GM18907 (cell line): ENCODE measurements around the gene IL34.

Experiments
- ATAC-seq: cut with Tn5 transposase; IDR thresholded peaks from one replicate; pipeline ENCODE4 v1.9.1; 2021; ENCODE audit warnings: mild to moderate bottlenecking, moderate library complexity; ENCODE audit not compliant: unreplicated experiment

Gene IL34

DNA sequence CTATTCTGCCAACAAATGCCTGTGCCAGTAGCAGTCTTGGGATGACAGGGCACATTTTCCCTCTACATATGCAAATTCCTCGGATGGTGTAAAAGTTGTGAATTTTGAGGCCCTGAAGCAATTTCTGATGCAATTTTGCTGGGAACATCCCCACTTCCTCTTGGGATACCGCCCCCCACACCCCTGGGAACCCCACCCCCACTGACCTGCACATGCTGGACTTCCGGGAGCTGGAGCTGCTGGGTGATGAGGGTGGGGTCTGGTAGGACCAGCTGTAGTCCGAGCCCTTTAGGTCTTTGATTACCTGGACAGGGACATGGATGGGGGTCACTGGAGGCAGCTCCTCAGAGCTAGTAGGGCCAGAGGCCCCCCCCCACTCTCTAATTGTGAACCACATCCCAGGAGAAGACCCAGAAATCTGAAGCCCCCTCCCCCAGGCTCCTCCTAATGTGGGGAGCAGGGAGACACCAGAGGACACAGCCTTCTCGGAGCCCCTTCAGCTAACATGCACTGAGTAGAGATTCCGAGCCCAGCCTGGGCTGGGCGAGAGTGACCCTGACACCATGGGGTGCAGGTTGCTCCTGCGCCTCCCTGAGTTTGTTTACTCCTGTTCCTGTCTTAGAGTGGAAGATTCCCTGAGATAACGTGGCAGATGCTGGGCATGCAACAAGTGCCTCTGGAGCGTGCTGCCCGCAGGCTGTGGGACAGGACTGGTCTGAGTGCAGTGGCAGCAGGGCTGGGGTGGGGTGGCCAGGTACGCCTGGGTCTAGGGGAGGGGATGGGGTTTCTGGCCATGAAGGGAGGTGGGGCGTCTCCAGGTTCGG, 30.5 kb downstream of the IL34 start:
- ATAC-seq = no peak

DNA sequence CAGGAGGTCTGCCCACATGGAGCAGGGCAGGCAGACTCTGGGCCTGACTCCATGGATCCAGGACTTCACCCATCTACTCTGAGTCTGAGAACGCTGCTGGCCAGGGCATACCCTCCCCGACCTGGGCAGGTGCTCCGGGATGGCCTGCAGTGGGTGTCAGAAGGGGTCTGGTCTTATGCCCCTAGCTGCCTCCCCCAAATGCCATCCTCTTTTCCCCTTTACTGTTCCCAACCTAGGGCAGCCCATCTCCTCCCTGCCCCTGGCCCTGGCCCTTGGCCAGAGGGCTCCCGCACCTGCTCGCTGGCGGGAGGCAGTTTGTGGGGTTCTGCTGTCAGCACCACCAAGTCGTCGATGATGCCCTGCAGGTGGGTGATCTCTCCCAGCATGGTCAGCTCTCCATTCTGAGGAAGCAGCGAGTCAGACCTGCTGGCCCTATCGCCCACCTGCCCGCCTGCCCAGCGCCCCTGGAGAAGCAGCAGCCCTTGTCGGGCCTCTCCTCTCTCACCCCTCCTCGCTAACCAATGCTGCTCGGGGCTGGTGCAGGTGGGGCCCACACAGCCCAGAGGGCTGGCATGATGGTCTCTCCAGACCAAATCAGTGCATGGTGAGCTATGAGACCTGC, 31.3 kb downstream of the IL34 start:
- no peak for ATAC-seq

DNA sequence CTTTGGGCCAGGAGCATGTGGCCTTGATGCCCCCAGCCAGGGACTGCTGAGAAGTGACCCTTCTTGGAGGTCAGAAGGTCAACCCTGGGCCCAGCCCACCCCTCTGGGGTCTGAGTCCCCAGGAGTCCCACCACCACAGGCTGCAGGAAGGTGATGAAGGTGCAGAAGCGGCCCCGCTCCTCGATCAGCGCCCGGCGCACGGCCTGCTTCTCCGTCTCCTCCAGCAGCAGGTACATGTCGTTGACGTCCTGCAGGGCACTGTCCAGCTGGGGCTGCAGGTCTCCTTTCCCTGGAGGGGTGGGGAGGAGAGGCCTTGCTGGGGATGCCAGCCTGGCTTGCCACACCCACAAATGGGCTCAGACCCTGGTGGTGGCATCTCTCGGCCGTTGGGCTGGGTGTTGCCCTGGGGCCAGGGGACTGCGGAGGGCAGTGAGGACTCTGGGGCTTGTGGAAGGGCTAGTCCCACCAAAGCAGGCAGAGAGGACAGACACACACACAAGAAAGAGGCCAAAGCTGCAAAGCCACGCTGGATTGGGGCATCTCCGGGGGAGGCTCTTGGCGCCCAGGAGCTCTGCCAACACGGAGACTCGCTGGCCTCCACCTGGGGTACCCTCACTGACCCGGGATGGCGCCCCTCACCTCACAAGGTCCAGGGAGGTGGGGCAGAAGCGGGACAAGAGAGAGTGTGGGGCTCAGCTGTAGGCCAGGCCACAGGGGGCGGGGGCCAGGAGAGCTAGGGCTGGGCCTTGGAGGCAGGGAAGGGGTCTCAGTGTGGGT, 31.9 kb downstream of the IL34 start:
- ATAC-seq = no peak

DNA sequence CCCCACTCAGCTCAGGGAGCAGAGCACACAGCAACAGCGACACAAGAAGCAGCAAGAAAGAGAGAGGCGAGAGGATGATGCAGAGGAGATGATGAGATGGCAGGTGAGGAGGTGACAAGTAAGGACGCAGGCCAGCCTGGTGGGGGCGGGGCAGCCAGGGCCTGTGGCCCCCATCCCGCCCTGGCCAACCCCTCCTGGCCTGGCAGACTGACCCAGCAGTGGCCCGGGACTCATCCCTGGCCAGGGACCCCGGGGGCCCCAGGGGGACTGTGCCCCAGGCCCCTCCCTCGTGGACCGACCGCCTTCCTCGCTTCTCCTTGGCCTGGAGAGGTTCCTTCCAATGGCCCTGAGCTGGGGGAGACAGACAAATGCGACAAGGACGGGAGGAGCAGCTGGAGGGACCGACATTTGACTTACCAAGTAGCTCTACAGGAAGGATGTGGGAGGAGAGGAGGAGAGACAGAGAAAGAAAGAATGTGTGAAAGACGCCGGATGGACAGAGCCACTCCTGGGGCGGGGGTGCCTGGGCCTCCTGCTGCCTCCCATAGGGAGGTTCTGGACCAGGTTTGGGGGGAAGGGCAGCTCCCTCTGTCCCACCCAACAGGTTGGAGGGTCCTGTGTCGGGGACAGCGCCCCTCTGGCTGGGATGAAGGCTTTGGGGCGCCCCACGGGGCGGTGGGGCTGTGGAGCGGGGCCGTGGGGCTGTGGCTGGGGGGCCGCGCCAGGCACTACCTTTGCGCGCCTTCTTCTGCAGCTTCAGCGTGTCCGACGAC, 32.7 kb downstream of the IL34 start:
- no peak for ATAC-seq

DNA sequence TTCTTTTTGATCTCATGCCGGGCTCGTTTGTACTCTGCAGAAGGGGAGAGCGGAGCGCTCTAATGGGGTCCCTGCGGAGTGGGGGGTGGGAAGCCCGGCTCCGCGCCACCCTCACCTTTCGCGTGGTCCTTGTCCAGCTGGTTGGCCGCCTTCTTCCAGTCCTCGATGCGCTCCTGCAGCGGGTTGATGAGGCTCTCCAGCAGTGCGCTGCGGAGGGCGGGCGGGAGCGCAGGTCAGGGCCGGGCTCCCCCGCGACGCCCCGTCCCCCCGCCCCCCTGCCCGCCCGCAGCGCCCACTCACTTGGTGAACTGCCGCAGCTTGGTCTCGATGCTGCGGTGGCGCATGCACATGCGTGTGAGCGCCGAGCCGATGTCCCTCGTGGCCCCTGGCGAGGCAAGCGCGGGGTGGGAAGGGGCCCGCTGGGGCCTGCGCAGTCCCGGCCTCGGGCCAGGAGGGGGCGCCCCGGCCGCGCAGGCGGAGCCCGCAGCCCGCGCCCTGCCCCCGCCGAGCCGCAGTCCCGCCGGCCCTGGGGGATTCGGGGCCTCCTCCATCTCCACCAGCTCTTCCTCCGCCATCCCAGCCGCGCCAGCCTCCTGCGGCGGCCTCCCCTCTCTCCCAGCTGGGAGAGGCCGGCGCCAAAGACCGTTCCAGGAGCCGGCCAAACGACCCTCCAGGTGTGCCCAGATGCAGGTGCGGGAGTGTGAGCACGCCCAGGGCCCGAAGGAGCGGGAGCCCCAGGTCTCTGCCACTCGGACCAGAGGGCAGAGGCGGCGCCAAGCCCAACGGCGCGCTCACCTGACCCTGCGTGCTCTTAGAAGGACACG, 33.5 kb downstream of the IL34 start:
- ATAC-seq = no peak

DNA sequence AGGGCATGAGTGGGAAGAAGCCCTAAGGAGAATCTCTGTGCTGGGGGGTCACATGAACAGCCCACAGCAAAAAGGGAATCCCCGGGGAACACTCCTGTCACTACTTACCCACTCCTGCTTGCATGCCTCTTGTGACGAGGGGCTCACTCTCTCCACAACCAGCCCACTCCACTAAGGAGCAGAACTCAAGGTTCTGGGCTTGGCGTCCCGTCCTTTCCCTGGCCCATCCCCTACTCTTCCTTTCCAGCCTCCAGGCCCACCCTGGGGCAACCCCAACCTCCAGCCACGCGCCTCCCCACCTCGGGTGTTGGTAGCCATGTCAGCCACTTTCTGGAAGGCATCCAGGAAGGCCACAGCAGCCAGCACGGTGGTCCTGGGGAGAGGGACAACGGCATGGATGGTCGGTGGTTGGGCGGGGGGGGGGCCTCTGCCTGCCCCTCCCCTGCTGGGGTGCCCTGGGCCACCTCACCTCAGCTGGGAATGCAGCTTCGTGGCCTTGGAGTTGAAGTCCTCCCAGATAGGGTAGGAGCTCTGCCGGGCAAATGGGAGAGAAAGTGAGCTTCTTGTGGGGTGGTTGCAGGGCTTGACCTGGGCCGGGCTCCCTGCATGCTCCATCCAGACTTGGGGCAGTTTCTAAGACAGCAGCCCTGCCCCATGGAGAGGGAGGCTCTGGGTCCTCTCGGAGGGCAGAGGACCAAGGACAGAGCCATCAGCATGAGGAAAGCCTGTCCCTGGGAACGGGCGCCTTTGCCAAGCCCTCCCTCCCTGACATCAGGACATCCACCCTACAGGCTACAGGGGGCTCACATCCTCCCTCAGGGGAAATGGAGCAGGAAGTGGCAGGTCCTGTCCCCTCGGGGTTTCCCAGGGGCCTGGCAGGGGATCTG, 34.4 kb downstream of the IL34 start:
- ATAC-seq = no peak

DNA sequence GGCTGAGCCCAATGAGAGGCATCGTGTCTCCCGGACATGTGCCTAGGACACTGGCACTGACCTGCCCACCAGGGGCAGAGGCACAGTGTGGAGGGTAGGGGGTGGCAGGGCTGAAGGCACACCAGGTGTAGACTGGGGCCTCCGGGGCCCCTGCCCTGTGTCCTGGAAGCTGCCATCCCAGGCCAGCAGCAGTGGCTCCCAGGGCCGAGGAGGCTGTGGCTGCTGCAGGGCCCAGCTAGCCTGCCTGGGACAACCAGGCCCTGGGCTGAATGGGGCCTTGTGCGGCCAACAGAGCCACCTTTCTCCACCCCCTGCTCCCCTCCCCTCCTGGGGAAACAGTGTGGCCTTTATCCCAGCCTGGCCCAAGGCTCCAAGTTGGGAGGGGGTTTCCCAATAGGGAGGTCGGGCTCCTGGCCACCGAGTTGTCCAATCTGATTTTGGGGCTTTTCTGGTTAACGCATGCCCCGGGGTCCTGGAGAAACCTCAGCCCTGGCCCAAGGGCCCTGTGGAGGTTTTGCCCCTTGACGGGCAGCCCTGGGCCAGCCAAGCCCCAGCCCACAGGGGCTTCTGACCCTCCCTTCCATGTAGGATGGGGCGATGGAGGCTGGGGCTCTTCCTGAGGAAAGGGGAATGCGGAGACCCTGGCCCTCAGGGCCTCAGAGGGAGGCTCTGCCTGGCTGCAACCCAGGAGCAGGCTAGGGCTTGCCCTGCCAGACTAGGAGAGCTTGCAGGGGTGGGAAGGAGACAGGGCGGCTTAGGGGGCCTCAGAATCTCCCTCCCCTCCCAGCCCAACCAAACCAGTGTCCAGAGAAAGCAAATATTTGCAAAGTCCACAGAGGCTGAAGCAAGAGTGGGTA, 35.3 kb downstream of the IL34 start:
- ATAC-seq = no peak

DNA sequence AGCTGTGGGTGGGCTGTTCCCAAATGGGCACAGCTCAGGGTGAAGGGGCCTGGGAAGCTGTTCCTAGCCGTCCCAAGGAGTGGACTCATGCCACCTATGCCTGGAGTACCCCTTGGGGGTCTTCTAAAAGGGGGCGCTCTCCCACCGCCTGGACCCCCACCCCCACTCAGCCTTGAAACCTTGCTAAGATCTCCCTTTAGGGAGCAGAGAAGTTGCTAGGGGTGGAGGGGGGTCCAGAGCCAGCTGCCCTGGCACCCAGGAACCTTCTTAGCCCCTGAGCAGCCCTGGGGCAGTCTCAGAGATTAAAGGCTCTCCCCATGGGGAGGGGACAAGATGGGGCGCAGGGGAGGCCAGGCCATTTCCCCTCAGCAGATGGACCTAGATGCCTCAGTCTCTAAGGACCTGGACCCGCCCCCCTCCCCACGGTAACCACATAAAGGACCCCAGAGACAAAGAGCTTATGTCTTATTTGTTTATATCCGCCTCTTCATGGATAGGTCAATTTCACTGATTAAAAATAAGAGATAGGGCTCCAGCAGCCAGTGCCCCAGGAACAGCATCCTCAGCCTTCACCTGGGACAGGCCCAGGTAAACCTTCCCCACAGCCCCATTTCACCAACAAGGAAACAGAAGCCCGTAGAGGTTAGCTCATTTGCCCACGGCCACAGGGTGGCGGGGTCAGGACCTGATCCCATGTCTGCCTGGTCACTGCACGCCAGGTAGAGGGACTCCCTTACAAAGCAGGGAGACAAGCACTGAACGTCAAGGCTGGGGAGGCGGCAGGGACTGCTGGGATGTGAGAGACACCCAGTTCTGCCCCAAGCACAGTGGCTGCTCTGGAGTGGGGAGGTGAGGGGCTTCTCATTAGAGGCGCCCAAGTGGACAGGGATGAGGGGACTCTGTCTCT, 36.1 kb downstream of the IL34 start:
- no peak for ATAC-seq

DNA sequence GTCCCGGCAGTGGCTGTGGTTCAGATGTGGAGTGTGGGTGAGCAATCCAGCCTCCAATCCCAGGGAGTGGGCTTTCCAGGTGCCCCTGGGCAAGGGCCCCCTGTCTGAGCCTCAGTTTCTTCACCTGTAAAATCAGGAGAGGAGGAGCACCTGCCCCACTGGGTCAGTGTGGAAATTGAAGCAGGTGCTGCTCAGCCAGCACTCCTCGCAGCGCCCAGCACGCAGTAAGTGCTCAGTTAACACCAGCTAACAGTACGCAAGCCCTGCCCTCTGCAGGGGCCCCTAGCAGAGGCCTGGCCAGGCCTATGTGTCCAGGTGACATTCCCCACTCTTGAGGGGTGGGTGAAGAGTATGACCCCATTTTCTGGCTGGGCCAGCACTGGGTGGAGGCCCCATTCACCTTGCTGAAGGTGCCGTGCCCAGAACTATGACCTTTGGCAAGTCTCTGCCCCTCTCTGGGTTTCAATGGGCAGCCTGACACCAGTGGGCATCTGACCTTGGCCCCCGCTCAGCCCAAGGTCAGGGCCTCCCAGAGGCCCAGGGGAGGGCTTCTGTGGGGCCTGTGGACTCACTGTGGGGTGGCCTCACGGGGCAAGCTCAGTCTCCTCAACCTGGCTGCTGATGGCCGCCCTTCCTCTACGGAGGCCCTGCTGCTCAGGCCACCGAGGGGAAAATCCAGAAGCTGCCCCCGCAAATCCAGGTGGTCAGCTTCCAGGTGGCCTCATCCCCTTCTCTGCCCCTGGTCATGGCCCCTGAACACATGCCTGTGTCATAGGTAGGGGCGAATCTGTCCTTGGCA, 37.0 kb downstream of the IL34 start:
- ATAC-seq = no peak

DNA sequence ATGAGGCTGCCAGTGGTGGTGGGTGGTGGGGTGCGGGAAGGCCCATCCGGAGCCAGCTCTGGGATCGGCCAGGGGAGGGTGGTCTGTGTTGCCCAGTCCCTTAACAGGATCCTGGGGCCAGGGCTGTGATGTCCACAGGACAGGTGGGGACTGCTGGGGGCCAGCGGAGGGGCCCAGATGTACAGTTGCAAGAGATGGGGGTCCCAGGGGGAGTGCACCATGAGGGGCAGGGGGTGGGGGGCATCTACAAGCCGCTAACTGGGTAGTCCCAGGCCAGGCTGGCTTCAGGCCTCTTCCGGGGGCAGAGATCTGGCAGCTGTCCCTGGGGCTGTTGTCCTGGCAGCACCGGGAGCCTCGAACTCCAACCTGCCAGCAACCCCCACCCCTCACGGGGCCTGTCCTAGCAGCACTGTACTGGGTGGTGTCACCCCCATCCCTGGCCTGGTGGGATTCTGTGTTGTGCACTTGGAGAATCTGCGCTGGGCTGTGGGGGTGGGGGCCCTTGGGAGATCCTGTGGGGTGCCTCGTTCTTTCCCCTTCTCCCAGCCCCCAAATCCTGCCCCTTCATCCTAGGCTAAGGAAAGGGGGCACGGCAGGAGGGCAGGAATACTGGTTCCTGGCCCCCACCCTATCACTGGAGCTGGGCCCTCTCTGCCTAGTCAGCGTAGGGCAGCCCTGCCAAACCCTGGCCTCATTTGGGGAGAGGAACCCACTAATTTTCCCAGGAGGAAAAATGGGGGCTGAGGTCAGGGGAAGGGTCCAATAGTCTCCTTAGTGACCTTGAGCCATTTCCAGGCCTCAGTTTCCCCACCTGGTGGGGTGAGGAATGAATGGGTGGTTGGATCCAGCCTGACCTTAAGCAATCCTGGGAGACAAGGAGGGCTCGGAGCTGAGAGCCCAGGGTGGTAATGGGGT, 38.0 kb downstream of the IL34 start:
- ATAC-seq = no peak

DNA sequence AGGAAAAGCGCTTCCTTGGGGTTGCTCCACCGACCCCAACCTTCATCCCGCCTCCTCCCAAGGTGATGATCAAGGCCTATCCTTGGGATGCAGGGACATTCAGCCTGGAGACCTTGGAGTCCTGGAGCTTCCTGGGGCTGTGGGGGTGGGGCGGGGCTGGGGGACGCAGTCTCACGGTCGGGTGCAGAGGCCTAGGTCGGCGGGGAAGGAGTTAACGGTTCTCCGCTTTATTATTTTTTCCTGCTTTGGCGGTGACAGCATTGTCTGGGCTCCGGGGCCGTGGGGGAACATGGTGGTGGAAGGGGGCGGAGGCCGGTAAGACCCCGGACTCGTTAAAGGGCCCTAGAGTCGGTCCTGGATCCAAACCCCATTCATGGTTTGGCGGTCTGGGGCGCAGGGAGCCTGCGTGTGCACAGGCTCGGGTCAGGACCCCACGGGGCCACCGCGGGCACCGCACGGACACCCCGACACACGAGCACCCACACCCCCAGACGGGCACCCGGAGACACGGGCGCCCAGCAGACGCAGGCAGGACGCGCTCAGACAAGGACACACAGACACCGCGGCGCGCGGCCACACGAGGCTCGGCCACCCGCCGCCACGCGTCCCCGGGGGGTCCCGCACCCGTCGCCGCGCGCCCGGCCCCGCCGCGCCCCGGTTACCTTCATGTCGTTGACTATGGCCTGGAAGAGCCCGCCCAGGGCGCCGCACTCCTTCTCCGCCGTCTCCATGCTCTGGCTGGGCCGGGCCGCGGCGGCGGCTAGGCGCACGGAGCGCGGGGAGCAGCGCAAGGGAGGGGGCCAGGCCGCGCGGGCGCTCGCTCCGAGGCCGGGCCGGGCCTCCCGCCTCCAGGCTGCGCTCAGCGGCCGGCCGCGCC, 38.9 kb downstream of the IL34 start:
- no peak for ATAC-seq

DNA sequence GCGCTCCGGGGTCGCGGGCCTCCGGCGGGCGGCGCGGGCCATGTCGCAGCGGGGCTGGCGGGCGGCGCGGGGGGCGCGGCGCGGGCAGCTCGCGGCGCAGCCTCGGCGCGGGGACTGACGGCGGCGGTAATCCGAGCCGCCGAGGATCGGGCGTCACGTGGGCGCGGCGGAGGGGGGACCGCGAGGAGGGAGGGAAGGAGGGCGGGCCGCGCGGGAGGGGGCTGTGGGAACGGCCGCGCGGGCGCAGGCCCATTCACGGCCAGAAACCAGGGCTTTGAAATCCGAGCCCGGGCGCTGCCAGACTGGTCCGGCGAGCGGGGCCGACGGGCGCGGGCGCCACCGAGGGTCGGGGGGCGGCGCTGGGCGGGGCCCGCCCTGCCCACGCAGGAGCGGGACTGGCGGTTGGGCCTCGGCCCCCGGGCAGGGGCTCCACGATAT, 39.6 kb downstream of the IL34 start, which contains the start of gene MTSS2:
TSS of gene MTSS2 (minus strand) at position 116 of the 438 bp plus-strand sequence. CDS start 262 bp downstream, outside the sequence.
- ATAC-seq = no peak

DNA sequence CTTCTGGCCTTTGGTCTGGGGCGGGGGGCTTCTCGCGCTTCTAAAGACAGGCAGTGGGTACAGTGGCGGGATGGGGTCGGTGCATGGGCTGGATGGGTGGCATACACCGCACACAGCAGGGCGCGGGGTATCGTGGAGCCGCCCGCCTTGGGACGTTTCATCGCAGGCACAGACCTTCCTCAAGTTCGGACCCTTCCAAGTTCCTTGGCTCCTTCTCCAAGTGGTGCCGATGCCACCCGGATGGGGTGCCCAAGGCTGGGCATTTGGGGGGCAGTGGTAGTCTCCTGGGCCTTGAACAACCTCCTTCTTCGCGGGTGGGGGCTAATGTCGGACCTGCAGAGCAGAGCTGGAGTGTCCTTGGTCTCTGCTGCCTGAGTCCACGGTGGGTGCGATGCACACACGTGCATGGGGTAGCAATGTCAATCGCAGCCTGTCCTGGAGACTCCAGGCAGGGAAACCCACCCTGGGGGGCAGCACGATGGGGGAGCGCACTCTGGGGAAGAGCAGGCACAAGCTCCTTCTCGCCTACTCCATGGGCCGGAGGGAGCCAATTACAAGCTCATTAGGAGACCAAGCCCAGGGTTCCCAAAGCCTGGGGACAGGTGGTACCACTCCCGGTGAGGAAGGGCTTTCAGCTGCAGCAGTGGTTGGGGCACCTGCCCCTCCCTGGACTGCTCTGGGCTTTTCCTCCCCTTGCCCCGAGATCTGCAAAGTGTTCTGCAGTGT, 40.2 kb downstream of the IL34 start:
- ATAC-seq = no peak

DNA sequence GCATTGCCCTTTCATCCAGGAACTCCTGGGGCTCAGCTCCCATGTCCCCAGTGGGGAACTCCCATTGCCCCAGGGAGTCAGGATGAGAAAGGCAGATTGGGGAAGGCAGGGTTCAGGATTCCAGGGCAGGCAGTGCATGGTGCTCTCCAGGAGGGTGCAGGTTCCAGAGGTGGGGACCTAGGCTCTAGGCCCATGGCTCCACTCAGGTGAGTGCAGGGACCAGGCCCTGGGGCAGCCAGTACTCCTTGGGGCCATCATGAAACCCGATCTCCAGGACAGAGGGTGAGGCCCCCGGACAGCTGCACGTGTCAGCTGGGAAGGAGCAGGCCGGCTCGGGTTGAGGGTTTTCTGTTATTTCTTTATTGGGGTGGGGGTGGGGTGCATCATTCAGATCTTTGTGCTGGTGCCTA, 40.7 kb downstream of the IL34 start:
- ATAC-seq = no peak
